ENCODE measurements around the gene SNAPC3.

SNAPC3 gene

DNA sequence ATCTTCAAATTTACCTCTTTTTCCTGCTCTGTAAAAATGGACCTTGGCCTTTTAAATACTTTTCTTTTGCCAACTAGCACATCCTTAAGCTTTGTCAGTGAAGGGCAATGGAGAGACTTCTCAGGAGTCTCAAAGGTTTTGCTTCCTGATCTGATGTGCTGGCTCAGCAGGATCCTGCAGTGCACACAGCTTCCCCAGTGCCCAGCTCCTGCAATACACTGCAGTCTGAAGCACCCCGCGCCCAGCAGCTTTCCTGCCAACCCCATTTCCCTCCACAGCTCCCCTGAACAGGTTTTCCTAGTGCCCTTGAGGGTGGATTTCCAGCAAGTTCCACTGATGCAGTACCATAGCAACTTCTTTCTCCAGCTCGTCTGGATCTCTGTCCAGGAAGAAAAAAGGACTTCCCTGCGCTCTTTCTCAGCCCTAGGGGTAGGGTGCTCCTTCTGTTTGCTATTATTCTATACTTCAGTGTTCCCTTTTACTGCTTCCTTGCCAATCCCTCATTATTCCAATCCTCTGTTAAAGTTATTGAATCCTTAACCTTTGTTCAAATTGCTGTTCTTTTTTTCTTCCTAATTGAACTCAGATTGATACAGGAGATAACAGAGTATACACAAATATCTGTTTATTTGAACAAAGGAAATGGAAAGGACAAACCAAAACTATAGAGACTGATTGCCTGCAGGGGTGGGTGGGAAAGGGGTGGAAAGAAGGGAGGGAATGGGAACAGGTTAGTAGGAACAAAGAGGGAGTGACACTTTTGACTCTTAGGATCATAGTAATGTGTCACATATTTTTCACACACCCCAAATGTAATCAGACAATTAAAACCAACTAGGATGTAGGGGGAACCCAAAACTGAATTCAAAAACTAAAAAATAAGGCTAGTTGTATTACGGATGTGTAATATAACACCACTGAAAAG lies 8.5 kb downstream of the SNAPC3 start:
- no CpG with 5 or more reads among the region's 5 CpGs for WGBS (ENCODE audit: extremely low coverage, insufficient coverage, insufficient read length)
- Histone ChIP-seq H3K18ac (ENCODE audit: low read length) (no peak overlapping the region), H3K36me3 (ENCODE audit: control insufficient read depth in 1 of 2, insufficient read depth in 2 of 2, low read length in 2 of 2) (peaks cover 8 to 16% of the 10 kb centered on the region in 2 experiments), H4K8ac (ENCODE audit: low read depth, low read length) (no peak overlapping the region), H3K23ac (ENCODE audit: low read length) (no peak overlapping the region), H2BK5ac (ENCODE audit: low read depth, low read length, poor library complexity) (no peak overlapping the region), H2AK5ac (ENCODE audit: low read length) (no peak overlapping the region), H3K4me1 (ENCODE audit: control insufficient read depth in 1 of 2, insufficient read depth in 2 of 2, low read length in 2 of 2) (no peaks in the 10 kb centered on the region), H3K4ac (ENCODE audit: low read depth, low read length) (no peak overlapping the region), H3K9me3 (ENCODE audit: insufficient read depth, low read depth, low read length) (no peaks in the 10 kb centered on the region), H3K4me3 (ENCODE audit: low read depth, low read length) (no peak overlapping the region), H3K27me3 (ENCODE audit: insufficient read depth, low read length) (no peaks in the 10 kb centered on the region), H3K27ac (ENCODE audit: low read depth, low read length) (no peak overlapping the region), H3K14ac (ENCODE audit: low read length) (no peak overlapping the region), H3K79me1 (ENCODE audit: low read length) (no peaks in the 10 kb centered on the region), H3K4me2 (ENCODE audit: low read length) (no peak overlapping the region), H2BK120ac (ENCODE audit: insufficient read depth, low read length, poor library complexity) (no peak overlapping the region), H3K9ac (ENCODE audit: low read length) (no peak overlapping the region), H2AFZ (ENCODE audit: insufficient read depth, low read length, poor library complexity) (no peak overlapping the region), H2BK12ac (ENCODE audit: low read length) (no peak overlapping the region), H4K91ac (ENCODE audit: low read depth, low read length) (no peak overlapping the region), H4K12ac (ENCODE audit: low read depth, low read length) (no peak overlapping the region), H3K79me2 (ENCODE audit: control insufficient read depth, insufficient read depth, low read length, poor library complexity) (no peaks in the 10 kb centered on the region)
- no peak for DNase-seq

DNA sequence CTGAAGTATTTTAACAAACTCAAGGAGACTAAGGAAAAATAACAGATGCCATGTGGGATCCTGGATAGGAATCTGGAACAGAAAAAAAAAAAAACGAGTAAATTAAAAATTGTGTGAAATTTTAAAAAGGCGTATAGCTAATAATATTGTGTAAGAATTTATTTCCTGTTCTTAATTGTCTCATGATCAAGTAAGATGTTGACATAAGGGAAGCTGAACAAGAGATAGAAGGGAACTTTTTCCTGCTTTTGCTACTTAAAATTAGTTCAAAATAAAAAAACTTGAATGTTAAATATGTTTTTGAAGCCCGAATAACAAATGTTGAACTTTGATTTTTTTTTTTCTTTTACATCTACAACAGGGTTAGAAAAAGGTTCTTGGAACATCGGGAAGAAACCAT lies 10.5 kb downstream of the SNAPC3 start:
- no peak overlapping the region for H2BK5ac ChIP-seq (ENCODE audit: low read depth, low read length, poor library complexity)

DNA sequence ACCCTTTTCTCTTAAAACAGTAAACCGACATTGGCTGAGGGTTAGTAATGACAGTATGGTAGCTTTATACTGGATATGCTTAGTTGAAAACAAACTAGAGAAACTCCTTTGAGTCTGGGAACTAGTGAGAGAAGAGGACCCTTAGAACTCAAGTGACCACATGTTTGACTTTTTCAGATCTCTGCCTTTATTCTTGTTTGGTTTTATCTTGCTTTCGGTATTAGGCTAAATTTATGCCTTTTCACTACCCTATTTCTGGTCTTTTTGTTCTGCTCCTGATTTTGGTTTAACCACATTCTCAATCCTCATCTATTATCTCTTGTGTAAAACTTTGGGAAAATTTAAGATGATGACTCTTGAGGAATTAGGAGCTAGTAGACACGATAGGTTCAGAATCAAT lies 11.0 kb downstream of the SNAPC3 start:
- Histone ChIP-seq H4K12ac (ENCODE audit: low read depth, low read length) (no peak overlapping the region), H3K27me3 (ENCODE audit: insufficient read depth, low read length) (no peaks in the 10 kb centered on the region), H4K8ac (ENCODE audit: low read depth, low read length) (no peak overlapping the region), H2AFZ (ENCODE audit: insufficient read depth, low read length, poor library complexity) (no peak overlapping the region), H3K9me3 (ENCODE audit: insufficient read depth, low read depth, low read length) (no peaks in the 10 kb centered on the region), H3K4me2 (ENCODE audit: low read length) (no peak overlapping the region), H2BK120ac (ENCODE audit: insufficient read depth, low read length, poor library complexity) (no peak overlapping the region), H3K18ac (ENCODE audit: low read length) (no peak overlapping the region), H3K4me1 (ENCODE audit: control insufficient read depth in 1 of 2, insufficient read depth in 2 of 2, low read length in 2 of 2) (no peaks in the 10 kb centered on the region), H2BK5ac (ENCODE audit: low read depth, low read length, poor library complexity) (no peak overlapping the region), H3K27ac (ENCODE audit: low read depth, low read length) (no peak overlapping the region), H3K79me2 (ENCODE audit: control insufficient read depth, insufficient read depth, low read length, poor library complexity) (no peaks in the 10 kb centered on the region), H3K79me1 (ENCODE audit: low read length) (no peaks in the 10 kb centered on the region), H3K14ac (ENCODE audit: low read length) (no peak overlapping the region), H2BK12ac (ENCODE audit: low read length) (no peak overlapping the region), H3K4me3 (ENCODE audit: low read depth, low read length) (no peak overlapping the region), H3K9ac (ENCODE audit: low read length) (no peak overlapping the region), H3K36me3 (ENCODE audit: control insufficient read depth in 1 of 2, insufficient read depth in 2 of 2, low read length in 2 of 2) (peaks cover 8 to 19% of the 10 kb centered on the region in 2 experiments), H4K91ac (ENCODE audit: low read depth, low read length) (no peak overlapping the region), H3K4ac (ENCODE audit: low read depth, low read length) (no peak overlapping the region), H2AK5ac (ENCODE audit: low read length) (no peak overlapping the region), H3K23ac (ENCODE audit: low read length) (no peak overlapping the region)
- no peak for DNase-seq
- WGBS (ENCODE audit: extremely low coverage, insufficient coverage, insufficient read length) = no CpG with 5 or more reads among the region's 3 CpGs

More for the DNA sequence above, 10.5 kb downstream of the SNAPC3 start:
- WGBS (ENCODE audit: extremely low coverage, insufficient coverage, insufficient read length) = 100% methylated on average over 2 of the region's 4 CpGs
- Histone ChIP-seq H3K9me3 (ENCODE audit: insufficient read depth, low read depth, low read length) (no peaks in the 10 kb centered on the region), H3K4me1 (ENCODE audit: control insufficient read depth in 1 of 2, insufficient read depth in 2 of 2, low read length in 2 of 2) (no peaks in the 10 kb centered on the region), H2AK5ac (ENCODE audit: low read length) (no peak overlapping the region), H4K12ac (ENCODE audit: low read depth, low read length) (no peak overlapping the region), H4K8ac (ENCODE audit: low read depth, low read length) (no peak overlapping the region), H3K27me3 (ENCODE audit: insufficient read depth, low read length) (no peaks in the 10 kb centered on the region), H3K79me1 (ENCODE audit: low read length) (no peaks in the 10 kb centered on the region), H3K4me2 (ENCODE audit: low read length) (no peak overlapping the region), H3K79me2 (ENCODE audit: control insufficient read depth, insufficient read depth, low read length, poor library complexity) (no peaks in the 10 kb centered on the region), H3K4me3 (ENCODE audit: low read depth, low read length) (no peak overlapping the region), H3K27ac (ENCODE audit: low read depth, low read length) (no peak overlapping the region), H4K91ac (ENCODE audit: low read depth, low read length) (no peak overlapping the region), H2BK12ac (ENCODE audit: low read length) (no peak overlapping the region), H3K18ac (ENCODE audit: low read length) (no peak overlapping the region), H3K14ac (ENCODE audit: low read length) (no peak overlapping the region), H3K9ac (ENCODE audit: low read length) (no peak overlapping the region), H2AFZ (ENCODE audit: insufficient read depth, low read length, poor library complexity) (no peak overlapping the region), H3K4ac (ENCODE audit: low read depth, low read length) (no peak overlapping the region), H2BK120ac (ENCODE audit: insufficient read depth, low read length, poor library complexity) (no peak overlapping the region), H3K23ac (ENCODE audit: low read length) (no peak overlapping the region), H3K36me3 (ENCODE audit: control insufficient read depth in 1 of 2, insufficient read depth in 2 of 2, low read length in 2 of 2) (peaks cover 8 to 19% of the 10 kb centered on the region in 2 experiments)
- no peak for DNase-seq

DNA sequence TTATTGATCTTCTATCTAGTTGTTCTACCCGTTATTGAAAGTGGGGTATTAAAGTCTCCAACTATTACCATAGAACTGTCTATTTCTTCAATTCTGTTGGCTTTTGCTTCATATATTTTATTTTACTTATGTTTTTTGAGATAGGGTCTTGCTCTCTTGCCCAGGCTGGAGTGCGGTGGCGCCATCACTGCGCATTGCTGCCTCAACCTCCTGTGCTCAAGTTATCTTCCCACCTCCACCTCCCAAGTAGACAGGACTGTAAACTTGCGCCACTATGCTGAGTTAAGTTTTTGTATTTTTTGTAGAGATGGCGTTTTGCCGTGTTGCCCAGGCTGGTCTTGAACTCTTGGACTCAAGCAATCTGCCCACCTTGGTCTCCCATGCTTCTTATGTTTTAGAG lies 16.2 kb downstream of the SNAPC3 start:
- no peaks in the 10 kb centered on the region for H3K27me3 ChIP-seq (ENCODE audit: insufficient read depth, low read length)
- H2AK5ac ChIP-seq (ENCODE audit: low read length) = no peak overlapping the region
- WGBS (ENCODE audit: extremely low coverage, insufficient coverage, insufficient read length) = no CpG with 5 or more reads among the region's 7 CpGs
- H2BK5ac ChIP-seq (ENCODE audit: low read depth, low read length, poor library complexity) = no peak overlapping the region
- no peak overlapping the region for H2BK120ac ChIP-seq (ENCODE audit: insufficient read depth, low read length, poor library complexity)
- H3K14ac ChIP-seq (ENCODE audit: low read length) = no peak overlapping the region
- no peak overlapping the region for H3K9ac ChIP-seq (ENCODE audit: low read length)
- H3K4me3 ChIP-seq (ENCODE audit: low read depth, low read length) = no peak overlapping the region
- H3K23ac ChIP-seq (ENCODE audit: low read length) = no peak overlapping the region
- peaks cover 5% of the 10 kb centered on the region for H3K9me3 ChIP-seq (ENCODE audit: insufficient read depth, low read depth, low read length)
- peaks cover 20 to 40% of the 10 kb centered on the region in 2 experiments for H3K36me3 ChIP-seq (ENCODE audit: control insufficient read depth in 1 of 2, insufficient read depth in 2 of 2, low read length in 2 of 2)
- H4K12ac ChIP-seq (ENCODE audit: low read depth, low read length) = no peak overlapping the region
- peaks cover 3% of the 10 kb centered on the region for H3K79me2 ChIP-seq (ENCODE audit: control insufficient read depth, insufficient read depth, low read length, poor library complexity)
- no peak overlapping the region for H2BK12ac ChIP-seq (ENCODE audit: low read length)
- no peak overlapping the region for H3K27ac ChIP-seq (ENCODE audit: low read depth, low read length)
- H3K79me1 ChIP-seq (ENCODE audit: low read length) = no peaks in the 10 kb centered on the region
- no peak overlapping the region for H3K18ac ChIP-seq (ENCODE audit: low read length)
- H3K4me1 ChIP-seq (ENCODE audit: control insufficient read depth in 1 of 2, insufficient read depth in 2 of 2, low read length in 2 of 2) = no peaks in the 10 kb centered on the region
- no peak overlapping the region for H3K4me2 ChIP-seq (ENCODE audit: low read length)
- no peak overlapping the region for H2AFZ ChIP-seq (ENCODE audit: insufficient read depth, low read length, poor library complexity)
- DNase-seq = no peak
- no peak overlapping the region for H4K8ac ChIP-seq (ENCODE audit: low read depth, low read length)
- H3K4ac ChIP-seq (ENCODE audit: low read depth, low read length) = peak overlapping the region; percentile 33
- H4K91ac ChIP-seq (ENCODE audit: low read depth, low read length) = no peak overlapping the region
